Pons (tissue), 1 donor: ENCODE results near the gene TRAP1.
"Not testable (repeated sequence)": the region's sequence is repeated elsewhere in the genome, so short reads cannot be mapped to it uniquely, and the experiment has no call there.

Experiments used
- DNase-seq: peaks from one replicate; pipeline ENCODE4 v3.0.0-alpha.2; 2016; ENCODE audit warnings: low spot score

TRAP1 gene

GRCh38 chr16:3736116-3736515, 18.8 kb upstream of the TRAP1 start:
- no peak for DNase-seq

- no peak for DNase-seq
These were observed 18.2 kb upstream of the TRAP1 start for GRCh38 chr16:3735541-3735940.

GRCh38 chr16:3734758-3735221, 17.5 kb upstream of the TRAP1 start:
- no peak for DNase-seq

GRCh38 chr16:3734084-3734757, 16.9 kb upstream of the TRAP1 start:
- DNase-seq: no peak

- DNase-seq: no peak
These were observed 14.8 kb upstream of the TRAP1 start for GRCh38 chr16:3732171-3732570.

GRCh38 chr16:3731126-3731935, 14.0 kb upstream of the TRAP1 start:
- DNase-seq: no peak

- DNase-seq: no peak
These were observed 13.1 kb upstream of the TRAP1 start for GRCh38 chr16:3730161-3731125.

GRCh38 chr16:3729161-3730112, 12.1 kb upstream of the TRAP1 start:
- no peak for DNase-seq

- no peak for DNase-seq
These were observed 11.3 kb upstream of the TRAP1 start for GRCh38 chr16:3728424-3729160.

GRCh38 chr16:3727806-3728381, 10.6 kb upstream of the TRAP1 start:
- DNase-seq: no peak

- no peak for DNase-seq
These were observed 8.8 kb upstream of the TRAP1 start for GRCh38 chr16:3726021-3726687.

- no peak for DNase-seq
These were observed 8.0 kb upstream of the TRAP1 start for GRCh38 chr16:3725276-3725675.

- DNase-seq: no peak
These were observed 5.2 kb upstream of the TRAP1 start for GRCh38 chr16:3722508-3722907.

GRCh38 chr16:3720418-3720817, 3.1 kb upstream of the TRAP1 start:
- DNase-seq: no peak

- no peak for DNase-seq
These were observed 1.3 kb upstream of the TRAP1 start for GRCh38 chr16:3718628-3719027.

- no peak for DNase-seq
These were observed 681 bp upstream of the TRAP1 start for GRCh38 chr16:3718019-3718391.

- DNase-seq: no peak
These were observed 491 bp downstream of the TRAP1 start for GRCh38 chr16:3716831-3717234.

- no peak for DNase-seq
These were observed 1.9 kb downstream of the TRAP1 start for GRCh38 chr16:3715430-3715829.

- DNase-seq: not testable (repeated sequence)
These were observed 2.9 kb downstream of the TRAP1 start for GRCh38 chr16:3714378-3714777.
